Neural progenitor cell (in vitro differentiated cells): Measurements from ENCODE around the gene CACNA1C. TPM values are rescaled to one million over a fixed set of nuclear protein-coding genes. Genes with fewer than 3 reads are reported as not detected.

ENCODE experiments used
- DNase-seq: peaks from one replicate; pipeline ENCODE4 v3.0.0-alpha.2; 2016; ENCODE audit warnings: low spot score
- H2AFZ ChIP-seq: fragments of 200-600 bp; sonication (generic); replicated peaks from 2 replicates; pipeline ENCODE4 v1.6.1; 2016; ENCODE audit warnings: antibody characterized with exemption
- H3F3A ChIP-seq: fragments of 200-600 bp; sonication (generic); 2 replicates; pipeline ENCODE4 v1.6.1; 2016; ENCODE audit warnings: antibody characterized with exemption, low read depth
- H3K27ac ChIP-seq: fragments of 200-600 bp; sonication (generic); 2 replicates; pipeline ENCODE4 v1.5.1; 2016; ENCODE audit warnings: mild to moderate bottlenecking
- H3K27me3 ChIP-seq: fragments of 200-600 bp; sonication (generic); 2 replicates; pipeline ENCODE4 v1.6.1; 2016; ENCODE audit warnings: mild to moderate bottlenecking, moderate library complexity
- H3K36me3 ChIP-seq: fragments of 200-600 bp; sonication (generic); 2 replicates; pipeline ENCODE4 v1.5.1; 2016
- H3K4me1 ChIP-seq: fragments of 200-600 bp; sonication (generic); 2 replicates; pipeline ENCODE4 v1.6.1; 2016; ENCODE audit warnings: mixed run types
- H3K4me2 ChIP-seq: fragments of 200-600 bp; sonication (generic); 2 replicates; pipeline ENCODE4 v1.6.1; 2016
- H3K4me3 ChIP-seq: fragments of 200-600 bp; sonication (generic); 2 replicates; pipeline ENCODE4 v1.5.1; 2016
- H3K79me2 ChIP-seq: fragments of 200-600 bp; sonication (generic); 2 replicates; pipeline ENCODE4 v1.6.1; 2016; ENCODE audit warnings: low read depth
- H3K9ac ChIP-seq: fragments of 200-600 bp; sonication (generic); 2 replicates; pipeline ENCODE4 v1.6.1; 2016
- H3K9me3 ChIP-seq: fragments of 200-600 bp; sonication (generic); 2 replicates; pipeline ENCODE4 v1.5.1; 2016; ENCODE audit warnings: low read depth
- H4K20me1 ChIP-seq: fragments of 200-600 bp; sonication (generic); 2 replicates; pipeline ENCODE4 v1.6.1; 2016; ENCODE audit warnings: low read depth
- H3K27ac Mint-ChIP-seq: 3 replicates; pipeline ENCODE4 v1.8.0; 2021; ENCODE audit warnings: mixed read lengths
- H3K27me3 Mint-ChIP-seq: 2 replicates; pipeline ENCODE4 v1.8.0; 2022; ENCODE audit warnings: low read depth, mild to moderate bottlenecking, inconsistent platforms, moderate library complexity, mixed read lengths; ENCODE audit not compliant: insufficient read depth
- H3K36me3 Mint-ChIP-seq: 3 replicates; pipeline ENCODE4 v1.8.0; 2021; ENCODE audit warnings: mixed read lengths
- H3K4me1 Mint-ChIP-seq: 3 replicates; pipeline ENCODE4 v1.8.0; 2021; ENCODE audit warnings: mixed read lengths
- H3K4me3 Mint-ChIP-seq: 3 replicates; pipeline ENCODE4 v1.8.0; 2021; ENCODE audit warnings: mild to moderate bottlenecking, moderate library complexity, mixed read lengths
- H3K9me3 Mint-ChIP-seq: 3 replicates; pipeline ENCODE4 v1.8.0; 2020; ENCODE audit warnings: mixed read lengths
- EZH2 ChIP-seq: fragments of 200-600 bp; sonication (generic); IDR thresholded peaks from 2 replicates; pipeline ENCODE4 v1.6.1; 2017; ENCODE audit warnings: antibody characterized with exemption, mild to moderate bottlenecking, moderate library complexity
- EZH2phosphoT487 ChIP-seq: fragments of 200-600 bp; sonication (generic); IDR thresholded peaks from 2 replicates; pipeline ENCODE4 v1.6.1; 2017; ENCODE audit warnings: antibody characterized with exemption
- total RNA-seq: library from RNA; depleted of rRNA; stranded (reverse); fragments of >200 nt; gene quantifications from 2 replicates; pipeline ENCODE4 v1.2.3, GENCODE V29; 2015; ENCODE audit warnings: low replicate concordance
- TF ChIP-seq, protein P1 (sequence below): fragments of 200-600 bp; sonication (generic); IDR thresholded peaks from 2 replicates; pipeline ENCODE4 v1.5.1; 2017; ENCODE audit warnings: antibody characterized with exemption, mild to moderate bottlenecking

The CACNA1C gene
- total RNA-seq, 1 donor from 2014 or later = 2.7 TPM

DNA sequence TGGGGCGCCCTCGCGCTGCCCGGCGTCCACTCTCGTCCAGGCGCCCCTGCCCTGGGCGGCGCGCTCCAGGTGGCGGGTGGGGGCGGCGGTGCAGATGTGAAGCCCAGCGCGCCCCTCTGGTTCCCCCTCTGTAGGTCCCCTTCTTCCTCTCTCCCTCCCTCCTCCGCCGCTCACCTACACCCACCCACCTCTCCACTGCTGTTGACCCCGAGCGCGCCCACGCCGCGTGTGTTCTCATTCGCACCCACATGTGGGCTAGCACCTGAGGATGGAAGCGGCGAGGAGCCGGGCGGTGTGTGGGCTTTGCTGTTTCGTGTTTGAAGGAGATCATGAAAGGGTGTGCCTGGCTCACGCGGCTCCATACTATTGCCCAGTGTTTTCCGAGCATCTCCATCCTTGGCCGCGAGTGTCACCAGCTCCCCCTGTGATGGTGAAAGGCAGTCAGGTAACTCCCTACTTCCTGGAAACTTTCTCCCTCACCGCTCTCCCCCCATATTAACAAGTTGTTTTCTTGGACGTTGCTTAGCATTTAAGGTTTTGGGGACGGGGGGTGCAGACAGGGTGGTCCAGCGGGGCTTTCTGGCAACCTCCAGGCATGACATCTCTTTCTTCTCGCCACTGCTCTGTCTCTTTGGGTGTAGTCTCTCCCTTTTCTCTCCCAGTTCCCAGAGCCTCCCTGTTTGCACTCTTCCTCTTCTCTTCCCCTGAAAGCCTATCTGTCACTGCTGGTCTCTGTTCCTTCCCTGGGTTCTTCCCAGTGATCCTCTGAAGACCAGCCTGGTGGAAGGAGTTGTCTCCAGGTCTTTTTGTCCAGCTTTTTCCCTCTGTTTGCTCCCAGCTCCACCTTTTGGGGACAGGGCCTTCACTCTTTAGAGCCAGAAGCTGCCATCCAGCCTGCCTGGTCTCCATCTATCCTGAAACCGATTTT lies 1.6 kb downstream of the CACNA1C start:
- no peak overlapping the region for H3K27ac Mint-ChIP-seq
- TF ChIP-seq EZH2 (no peak), EZH2phosphoT487 (peak; percentile 46)
- peak overlapping the region; percentile 95 for H3K4me2 ChIP-seq
- no peaks in the 10 kb centered on the region for H3K79me2 ChIP-seq
- H3F3A ChIP-seq = peaks cover 13% of the 10 kb centered on the region
- no peak overlapping the region for H3K9ac ChIP-seq
- H3K36me3 Mint-ChIP-seq = no peaks in the 10 kb centered on the region
- peak overlapping the region; percentile 82 for H3K4me3 Mint-ChIP-seq
- H3K27me3 ChIP-seq = peaks cover 74% of the 10 kb centered on the region
- H3K27me3 Mint-ChIP-seq = peaks cover 46% of the 10 kb centered on the region
- H3K36me3 ChIP-seq = no peaks in the 10 kb centered on the region
- H3K4me3 ChIP-seq = peak overlapping the region; percentile 67
- peak; percentile 11 for DNase-seq
- H3K27ac ChIP-seq = no peak overlapping the region
- H3K4me1 ChIP-seq = peaks cover 3% of the 10 kb centered on the region
- no peaks in the 10 kb centered on the region for H3K9me3 Mint-ChIP-seq
- H3K4me1 Mint-ChIP-seq = peaks cover 16% of the 10 kb centered on the region
- H2AFZ ChIP-seq = peak overlapping the region; percentile 64
- no peaks in the 10 kb centered on the region for H3K9me3 ChIP-seq
- H4K20me1 ChIP-seq = no peaks in the 10 kb centered on the region

DNA sequence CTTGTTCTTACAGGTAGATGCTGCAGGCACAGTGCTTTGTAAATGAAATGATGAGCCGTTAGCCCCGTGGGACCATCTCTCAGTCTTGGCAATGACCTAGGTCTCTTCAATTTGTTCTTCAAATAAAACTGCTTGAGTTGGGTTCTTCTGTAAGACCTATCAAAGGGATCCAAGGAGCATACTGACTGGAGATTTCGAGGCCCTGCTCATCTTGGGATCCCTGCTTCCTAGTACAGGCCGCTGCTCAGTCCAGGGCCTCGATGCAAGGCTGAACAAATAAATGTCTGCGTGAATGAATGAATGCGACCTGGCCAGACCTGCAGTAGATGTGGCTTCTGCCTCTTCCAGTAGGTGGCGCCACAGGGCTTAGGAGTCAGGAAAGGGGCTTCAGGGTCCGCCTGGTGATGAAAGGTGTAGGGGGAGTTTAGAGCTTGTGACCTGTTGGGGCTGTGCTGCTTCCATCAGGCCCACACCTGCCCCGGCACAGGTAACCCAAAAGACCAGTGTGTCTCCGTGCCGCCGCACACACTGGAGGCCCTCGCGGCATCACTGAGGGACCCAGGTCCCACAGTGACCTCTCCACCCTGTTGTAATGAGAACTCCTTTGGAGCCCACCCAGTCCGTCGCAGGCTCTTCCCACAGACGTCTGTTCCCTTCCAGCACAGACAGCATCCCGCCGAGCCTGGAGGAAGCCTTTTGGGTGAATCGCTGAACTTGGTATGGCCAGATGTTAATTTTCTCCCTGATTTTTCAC lies 4.4 kb downstream of the CACNA1C start:
- Histone ChIP-seq H3K36me3 (no peaks in the 10 kb centered on the region), H3K79me2 (no peaks in the 10 kb centered on the region), H3K27ac (no peak overlapping the region), H3K4me3 (no peak overlapping the region), H3K9me3 (no peaks in the 10 kb centered on the region), H3K9ac (no peak overlapping the region), H3K4me2 (no peak overlapping the region), H3K4me1 (peaks cover 3% of the 10 kb centered on the region), H2AFZ (no peak overlapping the region), H3F3A (peaks cover 10% of the 10 kb centered on the region), H3K27me3 (peaks cover 45% of the 10 kb centered on the region), H4K20me1 (no peaks in the 10 kb centered on the region)
- Mint-ChIP-seq H3K27ac (no peak overlapping the region), H3K9me3 (no peaks in the 10 kb centered on the region), H3K36me3 (no peaks in the 10 kb centered on the region), H3K4me3 (no peak overlapping the region), H3K27me3 (peaks cover 25% of the 10 kb centered on the region), H3K4me1 (peaks cover 9% of the 10 kb centered on the region)
- DNase-seq = peak; percentile 93
- no peak for TF ChIP-seq EZH2
- no peak for TF ChIP-seq EZH2phosphoT487
- TF ChIP-seq, protein P1, sequence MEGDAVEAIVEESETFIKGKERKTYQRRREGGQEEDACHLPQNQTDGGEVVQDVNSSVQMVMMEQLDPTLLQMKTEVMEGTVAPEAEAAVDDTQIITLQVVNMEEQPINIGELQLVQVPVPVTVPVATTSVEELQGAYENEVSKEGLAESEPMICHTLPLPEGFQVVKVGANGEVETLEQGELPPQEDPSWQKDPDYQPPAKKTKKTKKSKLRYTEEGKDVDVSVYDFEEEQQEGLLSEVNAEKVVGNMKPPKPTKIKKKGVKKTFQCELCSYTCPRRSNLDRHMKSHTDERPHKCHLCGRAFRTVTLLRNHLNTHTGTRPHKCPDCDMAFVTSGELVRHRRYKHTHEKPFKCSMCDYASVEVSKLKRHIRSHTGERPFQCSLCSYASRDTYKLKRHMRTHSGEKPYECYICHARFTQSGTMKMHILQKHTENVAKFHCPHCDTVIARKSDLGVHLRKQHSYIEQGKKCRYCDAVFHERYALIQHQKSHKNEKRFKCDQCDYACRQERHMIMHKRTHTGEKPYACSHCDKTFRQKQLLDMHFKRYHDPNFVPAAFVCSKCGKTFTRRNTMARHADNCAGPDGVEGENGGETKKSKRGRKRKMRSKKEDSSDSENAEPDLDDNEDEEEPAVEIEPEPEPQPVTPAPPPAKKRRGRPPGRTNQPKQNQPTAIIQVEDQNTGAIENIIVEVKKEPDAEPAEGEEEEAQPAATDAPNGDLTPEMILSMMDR = peak; percentile 96

DNA sequence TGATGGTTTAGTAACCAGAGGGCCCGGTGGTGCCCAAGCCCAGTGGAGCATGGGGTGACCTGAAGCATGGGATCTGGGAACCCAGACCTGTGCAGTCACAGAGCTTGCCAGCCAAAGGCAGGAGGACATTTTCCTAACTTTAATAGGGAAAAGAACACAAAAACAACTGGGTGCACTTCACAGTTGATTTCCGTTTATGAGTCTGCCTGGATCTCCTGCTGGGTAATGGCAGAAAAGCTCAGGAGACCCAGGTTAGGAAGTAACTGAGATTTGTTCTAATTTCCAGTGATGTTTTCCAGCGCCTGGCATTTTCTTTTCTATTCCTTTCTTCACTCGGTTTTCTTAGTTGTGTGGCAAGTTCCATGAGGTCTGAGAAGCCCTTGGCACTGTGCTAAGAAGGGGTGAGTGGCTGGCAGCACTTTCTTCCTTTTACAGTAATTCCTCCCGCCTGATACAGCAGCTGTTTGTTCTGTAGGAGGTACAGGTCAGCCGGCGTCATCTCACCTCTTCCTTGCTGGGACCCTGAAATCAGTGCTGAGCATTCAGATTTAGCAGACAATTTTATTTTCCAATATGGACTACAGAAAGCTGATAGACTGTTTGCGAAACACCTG lies 5.1 kb downstream of the CACNA1C start:
- Mint-ChIP-seq H3K9me3 (no peaks in the 10 kb centered on the region), H3K4me1 (peaks cover 9% of the 10 kb centered on the region), H3K27me3 (peaks cover 25% of the 10 kb centered on the region), H3K4me3 (no peak overlapping the region), H3K27ac (no peak overlapping the region), H3K36me3 (no peaks in the 10 kb centered on the region)
- Histone ChIP-seq H3K79me2 (no peaks in the 10 kb centered on the region), H4K20me1 (no peaks in the 10 kb centered on the region), H3K4me2 (no peak overlapping the region), H3K36me3 (no peaks in the 10 kb centered on the region), H3K27ac (no peak overlapping the region), H3K4me1 (peaks cover 3% of the 10 kb centered on the region), H3F3A (peaks cover 10% of the 10 kb centered on the region), H3K9ac (no peak overlapping the region), H3K4me3 (no peak overlapping the region), H2AFZ (no peak overlapping the region), H3K9me3 (no peaks in the 10 kb centered on the region), H3K27me3 (peaks cover 43% of the 10 kb centered on the region)
- TF ChIP-seq, protein P1 = no peak
- no peak for TF ChIP-seq EZH2phosphoT487
- no peak for TF ChIP-seq EZH2
- DNase-seq = no peak
